HG02678 (cell line): Measurements from ENCODE around the gene TM4SF18.

Experiments used
- ATAC-seq: cut with Tn5 transposase; IDR thresholded peaks from one replicate; pipeline ENCODE4 v1.9.1; 2021; ENCODE audit warnings: mild to moderate bottlenecking, moderate library complexity; ENCODE audit not compliant: unreplicated experiment

TM4SF18 gene

GRCh38 chr3:149331396-149331795 is 2.0 kb downstream of the TM4SF18 start:
- ATAC-seq = no peak

GRCh38 chr3:149330609-149331331 is 2.7 kb downstream of the TM4SF18 start:
- ATAC-seq = no peak

- ATAC-seq = no peak
Measured at GRCh38 chr3:149327156-149327555, 6.3 kb downstream of the TM4SF18 start.

- no peak for ATAC-seq
Measured at GRCh38 chr3:149325581-149325980, 7.9 kb downstream of the TM4SF18 start.

GRCh38 chr3:149324332-149324731 is 9.1 kb downstream of the TM4SF18 start:
- ATAC-seq = no peak

- no peak for ATAC-seq
Measured at GRCh38 chr3:149321640-149322039, 11.8 kb downstream of the TM4SF18 start.

- no peak for ATAC-seq
Measured at GRCh38 chr3:149321136-149321535, 12.3 kb downstream of the TM4SF18 start.

GRCh38 chr3:149319750-149320149 is 13.7 kb downstream of the TM4SF18 start:
- ATAC-seq = no peak

GRCh38 chr3:149317072-149317471 is 16.4 kb downstream of the TM4SF18 start:
- ATAC-seq = no peak

GRCh38 chr3:149316437-149316836 is 17.0 kb downstream of the TM4SF18 start:
- no peak for ATAC-seq

- ATAC-seq = no peak
Measured at GRCh38 chr3:149315694-149316093, 17.7 kb downstream of the TM4SF18 start.

GRCh38 chr3:149314807-149315578 is 18.4 kb downstream of the TM4SF18 start:
- ATAC-seq = no peak

- ATAC-seq = no peak
Measured at GRCh38 chr3:149313542-149313941, 19.9 kb downstream of the TM4SF18 start.

- no peak for ATAC-seq
Measured at GRCh38 chr3:149310796-149311534, 22.5 kb downstream of the TM4SF18 start.

GRCh38 chr3:149307435-149307783 is 26.0 kb downstream of the TM4SF18 start:
- no peak for ATAC-seq

GRCh38 chr3:149306751-149307434 is 26.5 kb downstream of the TM4SF18 start:
- no peak for ATAC-seq

GRCh38 chr3:149305376-149305775 is 28.1 kb downstream of the TM4SF18 start:
- ATAC-seq = no peak

GRCh38 chr3:149299938-149300801 is 33.3 kb downstream of the TM4SF18 start:
- ATAC-seq = no peak

GRCh38 chr3:149296972-149297371 is 36.5 kb downstream of the TM4SF18 start:
- no peak for ATAC-seq

GRCh38 chr3:149292666-149293065 is 40.8 kb downstream of the TM4SF18 start:
- ATAC-seq = no peak
